Type B pancreatic cell (in vitro differentiated cells): ENCODE measurements around the gene BIRC5. TPM values are rescaled to one million over a fixed set of nuclear protein-coding genes. Genes with fewer than 3 reads are reported as not detected.
A peak's percentile ranks its signal among the peaks of the same experiment; 100 is the strongest.

Experiments
- DNase-seq: peaks from one replicate; pipeline ENCODE4 v3.0.0; 2021; ENCODE audit warnings: mixed read lengths; ENCODE audit not compliant: unreplicated experiment; ENCODE audit errors: extremely low spot score
- H3K27ac Mint-ChIP-seq: 2 replicates; pipeline ENCODE4 v1.8.0; 2021; ENCODE audit warnings: mild to moderate bottlenecking, mixed read lengths
- H3K27me3 Mint-ChIP-seq: 2 replicates; pipeline ENCODE4 v1.8.0; 2021; ENCODE audit warnings: mixed read lengths
- H3K36me3 Mint-ChIP-seq: 2 replicates; pipeline ENCODE4 v1.8.0; 2021; ENCODE audit warnings: mixed read lengths
- H3K4me1 Mint-ChIP-seq: one replicate; pipeline ENCODE4 v1.8.0; 2021; ENCODE audit warnings: mixed read lengths; ENCODE audit not compliant: unreplicated experiment
- H3K4me3 Mint-ChIP-seq: 2 replicates; pipeline ENCODE4 v1.8.0; 2021; ENCODE audit warnings: mild to moderate bottlenecking, mixed read lengths
- H3K9me3 Mint-ChIP-seq: 2 replicates; pipeline ENCODE4 v1.8.0; 2021; ENCODE audit warnings: mixed read lengths
- total RNA-seq: library from RNA; stranded (reverse); gene quantifications from 2 replicates; pipeline ENCODE4 v1.2.1, GENCODE V29; 2021; ENCODE audit warnings: low replicate concordance
- TF ChIP-seq, protein P1 (sequence below): fragments of 200-600 bp; sonication (generic); conservative IDR thresholded peaks from 2 replicates; pipeline ENCODE4 v1.5.0; 2021; ENCODE audit warnings: antibody characterized with exemption, mild to moderate bottlenecking

BIRC5 gene
- total RNA-seq, 1 donor from 2014 or later = 63.3 TPM

DNA sequence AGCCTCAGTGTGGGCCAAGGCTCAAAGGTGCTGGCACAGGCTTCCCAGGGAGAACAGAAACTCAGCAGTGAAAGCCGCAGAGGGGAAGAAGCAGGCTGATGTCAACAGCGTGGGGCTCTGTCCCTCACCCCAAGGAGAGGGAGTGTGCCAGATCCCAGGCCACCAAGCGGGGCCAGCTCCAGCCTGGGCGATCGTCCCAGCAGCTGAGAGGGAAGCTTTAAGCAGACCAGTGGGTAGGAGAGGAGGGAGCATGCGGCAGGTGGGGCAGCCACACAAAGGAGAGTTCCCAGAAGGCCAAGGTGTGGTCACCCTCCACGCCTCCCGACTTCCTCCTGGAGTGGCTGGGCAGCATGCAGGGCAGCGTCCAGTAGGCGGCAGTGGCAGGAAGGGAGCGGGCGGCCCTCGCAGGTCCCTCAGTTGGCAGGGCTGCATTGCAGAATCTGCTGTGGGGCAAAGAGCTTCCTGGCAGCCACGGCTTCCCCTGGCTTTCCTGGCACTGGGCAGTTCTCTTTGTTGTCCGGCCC lies 39.6 kb upstream of the BIRC5 start:
- no peaks in the 10 kb centered on the region for H3K9me3 Mint-ChIP-seq
- H3K4me3 Mint-ChIP-seq = no peak overlapping the region
- no peaks in the 10 kb centered on the region for H3K27me3 Mint-ChIP-seq
- TF ChIP-seq, protein P1, sequence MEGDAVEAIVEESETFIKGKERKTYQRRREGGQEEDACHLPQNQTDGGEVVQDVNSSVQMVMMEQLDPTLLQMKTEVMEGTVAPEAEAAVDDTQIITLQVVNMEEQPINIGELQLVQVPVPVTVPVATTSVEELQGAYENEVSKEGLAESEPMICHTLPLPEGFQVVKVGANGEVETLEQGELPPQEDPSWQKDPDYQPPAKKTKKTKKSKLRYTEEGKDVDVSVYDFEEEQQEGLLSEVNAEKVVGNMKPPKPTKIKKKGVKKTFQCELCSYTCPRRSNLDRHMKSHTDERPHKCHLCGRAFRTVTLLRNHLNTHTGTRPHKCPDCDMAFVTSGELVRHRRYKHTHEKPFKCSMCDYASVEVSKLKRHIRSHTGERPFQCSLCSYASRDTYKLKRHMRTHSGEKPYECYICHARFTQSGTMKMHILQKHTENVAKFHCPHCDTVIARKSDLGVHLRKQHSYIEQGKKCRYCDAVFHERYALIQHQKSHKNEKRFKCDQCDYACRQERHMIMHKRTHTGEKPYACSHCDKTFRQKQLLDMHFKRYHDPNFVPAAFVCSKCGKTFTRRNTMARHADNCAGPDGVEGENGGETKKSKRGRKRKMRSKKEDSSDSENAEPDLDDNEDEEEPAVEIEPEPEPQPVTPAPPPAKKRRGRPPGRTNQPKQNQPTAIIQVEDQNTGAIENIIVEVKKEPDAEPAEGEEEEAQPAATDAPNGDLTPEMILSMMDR = no peak
- no peak overlapping the region for H3K27ac Mint-ChIP-seq
- DNase-seq = no peak
- peaks cover 11% of the 10 kb centered on the region for H3K4me1 Mint-ChIP-seq
- peaks cover 6% of the 10 kb centered on the region for H3K36me3 Mint-ChIP-seq

DNA sequence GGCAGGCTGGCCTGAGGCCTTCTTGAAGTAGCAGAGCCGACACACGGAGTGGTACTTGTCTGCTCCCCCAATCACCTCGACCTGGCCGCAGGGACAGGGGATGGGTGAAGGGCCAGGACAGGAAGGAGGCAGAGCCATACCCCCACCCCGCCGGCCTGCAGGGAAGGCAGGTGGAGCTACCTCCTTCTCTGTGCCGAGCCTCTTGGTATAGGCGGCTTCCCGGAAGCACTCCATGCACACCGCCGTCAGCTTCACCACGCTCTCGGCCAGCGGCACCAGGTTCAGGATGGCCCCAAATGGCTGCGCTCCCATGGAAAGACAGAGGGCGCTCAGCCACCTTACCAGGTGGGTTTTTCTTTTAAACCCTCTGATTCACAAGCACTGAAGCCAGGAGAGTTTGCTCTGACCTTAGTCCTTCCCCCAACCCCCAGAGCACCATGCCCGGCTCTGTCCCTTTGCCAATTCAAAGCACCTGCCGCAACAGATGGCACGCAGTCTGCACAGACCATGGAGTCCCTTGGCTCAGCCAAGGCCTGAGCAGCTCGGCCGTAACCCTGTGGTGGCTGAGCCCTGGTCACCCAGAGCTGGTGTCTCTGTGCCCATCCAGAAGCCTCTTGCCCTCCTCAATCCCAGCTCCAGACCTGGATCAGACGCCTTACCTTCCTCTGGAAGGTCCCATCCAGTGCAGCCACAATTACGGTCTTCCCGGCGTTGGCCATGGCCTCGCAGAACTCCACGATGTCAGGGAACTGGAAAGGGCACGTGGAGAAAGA lies 39.0 kb upstream of the BIRC5 start:
- TF ChIP-seq, protein P1 = peak; percentile 24
- Mint-ChIP-seq H3K36me3 (peaks cover 6% of the 10 kb centered on the region), H3K27me3 (no peaks in the 10 kb centered on the region), H3K9me3 (no peaks in the 10 kb centered on the region), H3K4me1 (peaks cover 11% of the 10 kb centered on the region), H3K4me3 (no peak overlapping the region), H3K27ac (peak overlapping the region; percentile 23)
- DNase-seq = no peak

DNA sequence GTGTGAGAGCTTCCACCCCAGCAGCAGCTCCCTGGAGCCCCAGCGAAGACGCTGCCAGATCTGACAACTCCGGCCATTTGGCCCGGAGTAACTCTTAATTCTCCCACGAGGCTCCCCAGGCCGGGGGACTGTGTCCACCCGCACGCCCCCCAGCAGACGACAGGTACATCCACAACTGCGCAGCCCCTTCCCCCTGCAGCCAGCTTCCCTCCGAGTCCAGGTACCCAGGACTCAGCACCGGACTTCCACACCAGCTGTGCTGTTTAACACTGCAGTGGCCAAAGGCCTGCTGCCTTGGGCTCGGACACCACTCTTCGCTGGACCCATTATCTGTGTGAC lies 38.4 kb upstream of the BIRC5 start:
- peak overlapping the region; percentile 23 for H3K27ac Mint-ChIP-seq
- H3K4me3 Mint-ChIP-seq = no peak overlapping the region
- H3K27me3 Mint-ChIP-seq = no peaks in the 10 kb centered on the region
- no peaks in the 10 kb centered on the region for H3K9me3 Mint-ChIP-seq
- H3K36me3 Mint-ChIP-seq = peaks cover 11% of the 10 kb centered on the region
- H3K4me1 Mint-ChIP-seq = peaks cover 13% of the 10 kb centered on the region
- TF ChIP-seq, protein P1 = no peak
- DNase-seq = no peak

DNA sequence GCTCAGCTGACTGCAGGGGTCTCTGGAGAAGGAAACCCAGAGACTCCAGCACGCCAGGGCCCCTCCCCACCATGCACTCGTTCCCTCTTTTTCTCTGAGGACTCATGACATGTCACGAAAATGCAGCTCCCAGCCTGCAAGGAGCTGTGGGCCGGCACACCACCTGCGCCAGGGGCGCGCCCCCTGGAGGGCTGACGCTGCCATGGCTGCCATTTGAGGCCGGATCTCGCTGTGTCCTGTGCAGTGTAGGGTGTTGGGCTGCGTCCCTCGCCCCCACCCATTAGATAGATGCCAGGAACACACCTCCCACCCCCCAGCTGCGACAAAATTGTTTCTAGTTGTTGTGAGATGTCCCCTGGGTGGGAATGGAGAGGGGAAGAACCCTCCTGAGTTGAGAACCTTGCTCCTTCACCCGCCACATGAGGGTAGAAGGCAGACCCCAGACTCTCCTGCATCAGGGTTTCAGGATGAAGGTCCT lies 37.5 kb upstream of the BIRC5 start:
- DNase-seq = peak; percentile 83
- Mint-ChIP-seq H3K4me1 (peaks cover 16% of the 10 kb centered on the region), H3K27me3 (no peaks in the 10 kb centered on the region), H3K9me3 (no peaks in the 10 kb centered on the region), H3K36me3 (peaks cover 13% of the 10 kb centered on the region), H3K27ac (peak overlapping the region; percentile 39), H3K4me3 (no peak overlapping the region)
- TF ChIP-seq, protein P1 = peak; percentile 92

DNA sequence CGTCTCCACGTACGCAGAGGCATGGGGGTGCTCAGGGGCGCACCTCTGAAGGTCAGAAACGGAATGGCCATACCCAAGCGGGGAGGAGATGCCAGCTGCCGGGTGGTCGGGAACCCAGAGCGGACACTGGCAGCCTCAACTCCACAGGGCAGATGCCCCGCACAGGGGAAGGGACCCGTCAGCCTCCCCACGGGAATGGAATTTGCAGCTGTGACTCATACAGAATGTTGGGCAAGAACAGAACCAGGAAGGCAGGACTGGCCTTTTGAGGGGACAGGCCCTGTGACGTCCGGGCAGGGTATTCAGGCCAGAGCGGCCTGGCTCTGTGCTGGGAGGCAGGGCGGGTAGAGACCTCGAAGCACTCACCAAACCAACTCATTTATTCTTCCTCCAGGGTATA lies 34.7 kb upstream of the BIRC5 start:
- peaks cover 12% of the 10 kb centered on the region for H3K4me1 Mint-ChIP-seq
- no peaks in the 10 kb centered on the region for H3K9me3 Mint-ChIP-seq
- TF ChIP-seq, protein P1 = no peak
- H3K36me3 Mint-ChIP-seq = peaks cover 13% of the 10 kb centered on the region
- no peak for DNase-seq
- H3K4me3 Mint-ChIP-seq = no peak overlapping the region
- H3K27ac Mint-ChIP-seq = no peak overlapping the region
- no peaks in the 10 kb centered on the region for H3K27me3 Mint-ChIP-seq
